Right atrium auricular region (tissue), 2 donors: ENCODE measurements around the gene PIK3R6. TPM values are rescaled to one million over a fixed set of nuclear protein-coding genes. Genes with fewer than 3 reads are reported as not detected.

ENCODE experiments used
- DNase-seq: peaks from one replicate; pipeline ENCODE4 v3.0.0-alpha.2; 2019; ENCODE audit warnings: low spot score
- H3K27ac ChIP-seq, 2 donors: fragments of 200-600 bp; sonication (generic); 1 replicate in 1 of 2; 2 replicates in 1 of 2; pipeline ENCODE4 v1.5.1; 2016 to 2019
- H3K27me3 ChIP-seq, 2 donors: fragments of 200-600 bp; sonication (generic); one replicate each; pipeline versions ENCODE4 v1.5.1 to v1.6.0; 2017 to 2019
- H3K36me3 ChIP-seq: fragments of 200-600 bp; sonication (generic); one replicate; pipeline ENCODE4 v1.5.1; 2016
- H3K4me1 ChIP-seq, 2 donors: fragments of 200-600 bp; sonication (generic); one replicate each; pipeline versions ENCODE4 v1.5.1 to v1.6.0; 2017 to 2019
- H3K4me3 ChIP-seq, 2 donors: fragments of 200-600 bp; sonication (generic); 1 replicate in 1 of 2; 2 replicates in 1 of 2; pipeline ENCODE4 v1.5.1; 2017 to 2019; ENCODE audit warnings: mild to moderate bottlenecking in 1 of 2, moderate library complexity in 1 of 2
- H3K9me3 ChIP-seq, 2 donors: fragments of 200-600 bp; sonication (generic); one replicate each; pipeline ENCODE4 v1.5.1; 2019
- total RNA-seq, 2 donors: library from RNA; depleted of rRNA; stranded (reverse); fragments of >200 nt; gene quantifications; one replicate each; pipeline ENCODE4 v1.1.0, GENCODE V29; 2016
- TF ChIP-seq, protein P1 (sequence below), 2 donors: fragments of 200-600 bp; sonication (generic); IDR thresholded peaks; one replicate each; pipeline ENCODE4 v1.5.1; 2019; ENCODE audit warnings: antibody characterized with exemption in 2 of 2

The PIK3R6 gene
- total RNA-seq, 2 donors from 2014 or later = 0.51 TPM; not detected in 1

DNA sequence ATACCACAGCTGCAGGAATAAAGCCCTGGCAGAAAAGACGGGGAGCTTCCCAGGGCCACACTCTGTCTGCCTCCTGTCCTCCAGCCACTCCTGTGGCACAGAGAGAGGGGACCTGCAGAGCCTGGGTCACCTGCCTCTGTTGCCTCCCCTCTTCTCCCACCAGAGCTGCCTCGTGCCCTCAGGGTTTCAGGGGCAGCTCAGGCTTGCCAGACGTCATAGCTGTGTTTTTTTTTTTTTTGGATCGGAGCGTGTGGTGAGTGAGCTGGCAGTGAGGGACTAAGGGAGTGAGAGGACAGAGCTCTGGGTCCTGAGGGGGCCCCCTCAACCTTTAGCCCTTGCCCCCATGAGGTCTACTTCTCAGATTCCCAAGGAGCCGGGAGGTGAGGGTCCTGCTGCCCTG, 2.1 kb downstream of the PIK3R6 start:
- TF ChIP-seq, protein P1, sequence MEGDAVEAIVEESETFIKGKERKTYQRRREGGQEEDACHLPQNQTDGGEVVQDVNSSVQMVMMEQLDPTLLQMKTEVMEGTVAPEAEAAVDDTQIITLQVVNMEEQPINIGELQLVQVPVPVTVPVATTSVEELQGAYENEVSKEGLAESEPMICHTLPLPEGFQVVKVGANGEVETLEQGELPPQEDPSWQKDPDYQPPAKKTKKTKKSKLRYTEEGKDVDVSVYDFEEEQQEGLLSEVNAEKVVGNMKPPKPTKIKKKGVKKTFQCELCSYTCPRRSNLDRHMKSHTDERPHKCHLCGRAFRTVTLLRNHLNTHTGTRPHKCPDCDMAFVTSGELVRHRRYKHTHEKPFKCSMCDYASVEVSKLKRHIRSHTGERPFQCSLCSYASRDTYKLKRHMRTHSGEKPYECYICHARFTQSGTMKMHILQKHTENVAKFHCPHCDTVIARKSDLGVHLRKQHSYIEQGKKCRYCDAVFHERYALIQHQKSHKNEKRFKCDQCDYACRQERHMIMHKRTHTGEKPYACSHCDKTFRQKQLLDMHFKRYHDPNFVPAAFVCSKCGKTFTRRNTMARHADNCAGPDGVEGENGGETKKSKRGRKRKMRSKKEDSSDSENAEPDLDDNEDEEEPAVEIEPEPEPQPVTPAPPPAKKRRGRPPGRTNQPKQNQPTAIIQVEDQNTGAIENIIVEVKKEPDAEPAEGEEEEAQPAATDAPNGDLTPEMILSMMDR (IDR thresholded peaks at IDR 0.05) = no peak
- peaks cover 0 to 6% of the 10 kb centered on the region in 2 donors for H3K4me1 ChIP-seq
- no peak overlapping the region for H3K4me3 ChIP-seq
- no peaks in the 10 kb centered on the region for H3K9me3 ChIP-seq
- no peak for DNase-seq
- no peaks in the 10 kb centered on the region for H3K36me3 ChIP-seq
- no peaks in the 10 kb centered on the region for H3K27me3 ChIP-seq
- no peak overlapping the region for H3K27ac ChIP-seq

DNA sequence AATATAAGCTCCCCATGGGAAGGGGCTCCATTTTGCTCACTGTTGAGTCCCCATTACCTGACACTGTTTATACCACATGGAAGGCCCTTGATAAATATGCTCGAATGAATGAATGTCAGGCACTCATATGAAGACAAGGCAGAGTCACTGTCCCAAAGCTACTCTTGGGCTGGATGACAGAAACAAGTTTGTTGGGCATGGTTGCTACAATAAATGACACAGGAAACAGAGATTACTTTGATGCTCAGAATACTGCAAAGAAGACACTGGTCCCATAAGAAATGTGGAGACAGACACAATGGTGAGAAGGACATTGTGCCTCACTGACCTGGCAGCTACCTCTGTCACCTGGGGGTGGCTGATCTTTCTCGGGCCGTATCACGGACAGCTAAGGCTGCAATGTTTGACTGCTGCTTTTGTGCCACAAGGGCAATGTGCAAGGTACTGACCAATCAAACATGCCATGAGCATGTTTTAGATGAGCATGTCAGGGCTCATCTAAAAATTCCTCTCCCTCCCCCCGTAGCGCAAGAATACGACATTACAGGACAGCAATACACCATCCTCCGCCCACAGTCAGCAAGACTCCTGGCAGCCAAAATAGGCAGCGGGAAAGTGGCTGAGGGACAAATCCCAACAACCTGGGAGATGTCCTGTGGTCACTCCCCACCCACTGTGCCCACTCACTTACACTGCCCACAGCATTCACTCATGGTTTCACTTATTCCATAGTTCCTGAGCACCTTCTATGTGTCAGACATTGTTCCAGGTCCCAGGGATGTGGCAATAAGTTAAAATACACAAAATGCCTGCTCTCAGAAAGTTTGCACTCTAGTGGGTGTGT, 5.0 kb downstream of the PIK3R6 start:
- TF ChIP-seq, protein P1 (IDR thresholded peaks at IDR 0.05) = no peak
- H3K36me3 ChIP-seq = no peaks in the 10 kb centered on the region
- no peaks in the 10 kb centered on the region for H3K27me3 ChIP-seq
- no peak overlapping the region for H3K27ac ChIP-seq
- no peak for DNase-seq
- no peaks in the 10 kb centered on the region for H3K9me3 ChIP-seq
- H3K4me1 ChIP-seq = peaks cover 0 to 18% of the 10 kb centered on the region in 2 donors
- H3K4me3 ChIP-seq = no peak overlapping the region

DNA sequence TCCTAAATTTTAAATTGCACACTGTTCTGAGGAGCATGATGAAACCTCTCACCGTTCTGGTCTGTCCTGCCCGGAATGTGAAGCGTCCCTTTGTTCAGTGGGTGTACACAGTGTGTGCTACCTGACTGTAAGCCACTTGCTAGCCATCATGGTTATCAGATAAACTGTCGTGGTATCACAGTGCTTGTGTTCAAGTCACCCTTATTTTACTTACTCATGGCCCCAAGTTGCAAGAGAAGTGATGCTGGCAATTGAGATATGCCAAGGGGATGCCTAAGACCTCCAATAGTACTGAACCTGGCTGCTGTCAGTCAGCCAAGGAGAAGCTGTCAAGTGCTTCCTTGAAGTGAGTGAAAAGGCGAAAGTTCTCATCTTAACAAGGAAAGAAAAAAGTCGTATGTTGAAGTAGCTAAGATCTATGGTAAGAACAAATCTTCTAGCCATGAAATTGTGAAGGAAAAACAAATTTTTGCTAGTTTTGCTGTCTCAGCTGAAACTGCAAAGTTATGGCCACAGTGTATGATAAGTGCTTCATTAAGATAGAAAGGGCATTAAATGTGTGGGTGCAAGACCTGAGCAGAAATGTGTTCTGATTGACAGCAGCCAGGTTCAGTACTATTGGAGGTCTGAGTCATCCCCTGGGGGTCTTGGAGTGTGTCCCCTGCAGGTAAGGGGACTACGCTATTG, 5.8 kb downstream of the PIK3R6 start:
- Histone ChIP-seq H3K27ac (no peak overlapping the region), H3K4me3 (no peak overlapping the region), H3K4me1 (peaks cover 0 to 24% of the 10 kb centered on the region in 2 donors), H3K27me3 (no peaks in the 10 kb centered on the region), H3K36me3 (no peaks in the 10 kb centered on the region), H3K9me3 (no peaks in the 10 kb centered on the region)
- TF ChIP-seq, protein P1 (IDR thresholded peaks at IDR 0.05) = no peak
- no peak for DNase-seq

DNA sequence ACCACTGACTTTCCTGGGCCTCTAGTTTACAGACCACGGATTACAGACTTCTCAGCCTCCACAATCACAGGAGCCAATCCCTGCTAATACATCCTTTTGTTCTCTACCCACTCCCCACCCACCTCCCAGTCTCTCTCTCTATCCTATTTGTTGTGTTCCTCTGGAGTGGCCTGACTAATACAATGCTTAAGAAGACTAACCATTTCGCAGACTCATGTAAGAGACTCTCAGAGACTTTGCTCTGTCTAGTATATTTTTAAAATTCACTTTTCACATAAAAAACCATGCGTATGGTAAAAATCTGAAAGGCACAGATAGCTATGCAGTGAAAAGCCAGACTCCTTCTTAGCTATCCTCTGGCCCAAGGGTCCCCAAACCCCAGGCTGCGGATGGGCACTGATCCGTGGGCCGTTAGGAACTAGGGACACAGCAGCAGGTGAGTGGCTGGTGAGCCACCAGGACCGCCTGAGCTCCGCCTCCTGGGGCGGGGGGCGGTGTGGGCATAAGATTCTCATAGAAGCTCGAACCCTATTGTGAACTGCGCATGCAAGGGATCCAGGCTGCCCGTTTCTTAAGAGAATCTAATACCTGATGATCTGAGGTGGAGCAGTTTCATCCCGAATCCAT, 7.6 kb downstream of the PIK3R6 start:
- Histone ChIP-seq H3K27me3 (no peaks in the 10 kb centered on the region), H3K4me1 (peaks cover 0 to 24% of the 10 kb centered on the region in 2 donors), H3K9me3 (no peaks in the 10 kb centered on the region), H3K4me3 (no peak overlapping the region), H3K27ac (no peak overlapping the region), H3K36me3 (no peaks in the 10 kb centered on the region)
- no peak for DNase-seq
- TF ChIP-seq, protein P1 (IDR thresholded peaks at IDR 0.05) = no peak

DNA sequence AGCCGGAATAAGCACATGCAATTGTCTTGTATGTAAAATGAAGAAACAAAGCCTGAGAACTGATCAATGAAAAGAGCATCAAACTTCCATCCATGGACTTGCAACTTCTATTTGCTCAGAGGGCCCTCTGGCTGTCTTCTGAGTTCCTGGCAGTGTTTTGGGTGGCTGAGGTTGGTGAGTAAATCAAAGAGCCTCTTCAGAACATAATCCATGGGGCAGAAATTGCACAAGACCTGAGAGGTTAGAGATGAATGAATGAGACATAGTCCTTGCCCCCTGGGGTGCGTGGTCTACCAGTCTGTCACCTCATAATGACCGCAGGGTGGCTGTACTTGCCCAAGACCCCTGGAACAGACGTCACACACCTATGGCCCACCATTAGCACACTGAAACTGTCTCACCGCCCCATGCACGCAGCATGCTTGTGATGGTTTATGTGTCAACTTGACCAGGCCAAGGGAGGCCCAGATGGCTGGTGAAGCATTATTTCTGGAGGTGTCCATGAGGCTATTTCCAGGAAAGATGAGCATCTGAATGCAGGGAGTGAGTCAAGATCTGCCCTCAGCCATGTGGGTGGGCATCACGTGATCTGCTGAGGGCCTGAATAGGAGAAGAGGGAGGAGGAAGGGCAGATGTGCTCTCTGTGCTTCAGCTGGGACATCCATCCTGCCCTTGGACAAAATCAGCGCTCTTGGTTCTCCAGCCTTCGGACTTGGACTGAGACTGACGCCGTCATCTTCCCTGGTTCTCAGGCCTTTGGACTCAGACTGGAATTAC, 8.3 kb downstream of the PIK3R6 start:
- H3K4me3 ChIP-seq = no peak overlapping the region
- DNase-seq = no peak
- H3K4me1 ChIP-seq = peaks cover 0 to 24% of the 10 kb centered on the region in 2 donors
- no peaks in the 10 kb centered on the region for H3K27me3 ChIP-seq
- H3K9me3 ChIP-seq = no peaks in the 10 kb centered on the region
- no peak overlapping the region for H3K27ac ChIP-seq
- H3K36me3 ChIP-seq = no peaks in the 10 kb centered on the region
- TF ChIP-seq, protein P1 (IDR thresholded peaks at IDR 0.05) = no peak
